MM.1S (cell line): ENCODE data around the gene CYYR1.

Experiments
- CTCF ChIP-seq: fragments of 300-600 bp; sonication (generic); IDR thresholded peaks from 2 replicates; pipeline ENCODE4 v1.5.1; 2016; ENCODE audit warnings: antibody characterized with exemption, low read length, mixed read lengths
- EZH2 ChIP-seq: fragments of 300-600 bp; sonication (generic); optimal IDR thresholded peaks from 2 replicates; pipeline ENCODE3; 2017; ENCODE audit warnings: low read depth, mild to moderate bottlenecking, antibody characterized with exemption, low read length, mixed read lengths
- EZH2phosphoT487 ChIP-seq: fragments of 300-600 bp; sonication (generic); IDR thresholded peaks from 2 replicates; pipeline ENCODE4 v1.6.1; 2018; ENCODE audit warnings: antibody characterized with exemption, low read length

GRCh38 chr21:26513212-26513611, 59.9 kb downstream of the CYYR1 start:
- no peak for TF ChIP-seq CTCF
- no peak for TF ChIP-seq EZH2phosphoT487
- TF ChIP-seq EZH2: no peak
